Measurements from ENCODE around the gene HS1BP3.

HS1BP3 gene

GRCh38 chr2:20650877-20651730 is at the start of gene HS1BP3:
HS1BP3 (minus strand) TSS chr2:20651098; CDS start chr2:20651063, 35 bp downstream.
- in situ Hi-C loops (cut with HindIII; ENCODE audit: low sequenced_read_pairs): no loop called here

- in situ Hi-C loops (cut with HindIII; ENCODE audit: low sequenced_read_pairs): loop anchor here (5.0 to 10.0 kb wide), 2 partner anchors 58 to 216 kb away; no protein-coding TSS in a partner anchor
Measured at GRCh38 chr2:20698916-20699613, 48.2 kb upstream of the HS1BP3 start.

- in situ Hi-C loops (cut with HindIII; ENCODE audit: low sequenced_read_pairs): loop anchor here (5.0 to 10.0 kb wide), 2 partner anchors 60 to 217 kb away; no protein-coding TSS in a partner anchor
Measured at GRCh38 chr2:20697322-20697934, 46.5 kb upstream of the HS1BP3 start.

GRCh38 chr2:20696366-20696765 is 45.5 kb upstream of the HS1BP3 start:
- in situ Hi-C loops (cut with HindIII; ENCODE audit: low sequenced_read_pairs): loop anchor here (5.0 to 10.0 kb wide), 2 partner anchors 61 to 218 kb away; no protein-coding TSS in a partner anchor

GRCh38 chr2:20693317-20693716 is 42.4 kb upstream of the HS1BP3 start:
- in situ Hi-C loops (cut with HindIII; ENCODE audit: low sequenced_read_pairs): loop anchor here (10.0 kb wide), 1 partner anchor 221 kb away; no protein-coding TSS in a partner anchor

GRCh38 chr2:20692081-20692480 is 41.2 kb upstream of the HS1BP3 start:
- in situ Hi-C loops (cut with HindIII; ENCODE audit: low sequenced_read_pairs): loop anchor here (10.0 kb wide), 1 partner anchor 223 kb away; no protein-coding TSS in a partner anchor

GRCh38 chr2:20691076-20691734 is 40.3 kb upstream of the HS1BP3 start:
- in situ Hi-C loops (cut with HindIII; ENCODE audit: low sequenced_read_pairs): loop anchor here (10.0 kb wide), 1 partner anchor 224 kb away; no protein-coding TSS in a partner anchor

GRCh38 chr2:20689428-20690264 is 38.7 kb upstream of the HS1BP3 start:
- in situ Hi-C loops (cut with HindIII; ENCODE audit: low sequenced_read_pairs): loop anchor here (10.0 kb wide), 1 partner anchor 225 kb away; no protein-coding TSS in a partner anchor

- in situ Hi-C loops (cut with HindIII; ENCODE audit: low sequenced_read_pairs): no loop called here
Measured at GRCh38 chr2:20687260-20687832, 36.4 kb upstream of the HS1BP3 start.

- in situ Hi-C loops (cut with HindIII; ENCODE audit: low sequenced_read_pairs): no loop called here
Measured at GRCh38 chr2:20684581-20685063, 33.7 kb upstream of the HS1BP3 start.

- in situ Hi-C loops (cut with HindIII; ENCODE audit: low sequenced_read_pairs): no loop called here
Measured at GRCh38 chr2:20682167-20682920, 31.4 kb upstream of the HS1BP3 start.

GRCh38 chr2:20680744-20681375 is 30.0 kb upstream of the HS1BP3 start:
- in situ Hi-C loops (cut with HindIII; ENCODE audit: low sequenced_read_pairs): no loop called here

- in situ Hi-C loops (cut with HindIII; ENCODE audit: low sequenced_read_pairs): no loop called here
Measured at GRCh38 chr2:20678780-20679179, 27.9 kb upstream of the HS1BP3 start.

GRCh38 chr2:20678086-20678395 is 27.1 kb upstream of the HS1BP3 start:
- in situ Hi-C loops (cut with HindIII; ENCODE audit: low sequenced_read_pairs): no loop called here

GRCh38 chr2:20677301-20678085 is 26.6 kb upstream of the HS1BP3 start:
- in situ Hi-C loops (cut with HindIII; ENCODE audit: low sequenced_read_pairs): no loop called here

- in situ Hi-C loops (cut with HindIII; ENCODE audit: low sequenced_read_pairs): no loop called here
Measured at GRCh38 chr2:20676353-20677215, 25.7 kb upstream of the HS1BP3 start.
